OCI-M2 (cell line): ENCODE data around the gene PHOSPHO1.

Experiments used
- DNase-seq: peaks from one replicate; lab custom pipeline; 2025; ENCODE audit not compliant: unreplicated experiment; lab: John Stamatoyannopoulos, UW

Gene PHOSPHO1

DNA sequence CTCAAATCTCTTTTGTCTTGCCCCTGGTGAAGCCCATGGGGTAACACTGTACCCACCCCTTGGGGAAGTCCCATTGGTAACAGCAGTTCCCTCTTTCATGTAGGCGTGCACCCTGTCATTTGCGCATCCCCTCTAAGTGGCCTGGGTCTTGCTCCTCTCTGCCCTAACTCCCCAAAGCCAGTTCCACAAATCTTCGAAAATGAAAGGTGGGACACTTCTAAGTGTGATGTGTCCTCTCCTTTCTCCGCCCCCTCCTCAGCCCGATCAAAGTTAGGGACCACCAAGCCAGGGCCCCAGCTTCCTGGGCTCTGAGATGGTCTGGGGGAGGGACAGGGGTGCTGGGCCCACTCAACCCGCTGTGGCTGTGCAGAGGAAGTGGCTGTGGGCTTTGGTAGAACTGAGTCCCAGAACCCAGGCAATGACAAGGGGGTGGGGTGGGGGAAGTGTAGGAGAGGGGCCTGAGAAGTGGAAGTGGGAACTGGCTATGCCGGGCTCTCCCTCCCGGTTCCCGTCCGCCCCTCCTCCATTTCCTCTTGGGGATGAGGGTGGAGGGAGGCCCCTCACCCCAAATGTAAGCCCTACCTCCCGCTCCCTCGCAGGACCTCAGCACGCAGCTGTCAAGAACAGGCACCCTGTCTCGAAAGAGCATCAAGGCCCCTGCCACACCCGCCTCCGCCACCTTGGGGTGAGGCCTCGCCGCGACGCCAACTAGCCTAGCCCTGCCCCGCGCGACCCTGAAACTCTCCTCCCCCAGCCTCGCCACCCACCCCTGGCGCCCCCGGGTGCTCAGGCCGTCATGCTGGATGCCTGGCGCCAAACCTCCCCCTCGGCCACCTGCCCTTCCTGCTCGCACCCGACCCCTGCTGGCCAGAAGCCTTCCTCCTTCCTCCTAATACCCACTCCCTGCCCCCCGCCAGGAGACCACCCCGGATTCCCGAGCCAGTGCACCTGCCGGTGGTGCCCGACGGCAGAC lies 11.4 kb downstream of the PHOSPHO1 start:
- DNase-seq: no peak

DNA sequence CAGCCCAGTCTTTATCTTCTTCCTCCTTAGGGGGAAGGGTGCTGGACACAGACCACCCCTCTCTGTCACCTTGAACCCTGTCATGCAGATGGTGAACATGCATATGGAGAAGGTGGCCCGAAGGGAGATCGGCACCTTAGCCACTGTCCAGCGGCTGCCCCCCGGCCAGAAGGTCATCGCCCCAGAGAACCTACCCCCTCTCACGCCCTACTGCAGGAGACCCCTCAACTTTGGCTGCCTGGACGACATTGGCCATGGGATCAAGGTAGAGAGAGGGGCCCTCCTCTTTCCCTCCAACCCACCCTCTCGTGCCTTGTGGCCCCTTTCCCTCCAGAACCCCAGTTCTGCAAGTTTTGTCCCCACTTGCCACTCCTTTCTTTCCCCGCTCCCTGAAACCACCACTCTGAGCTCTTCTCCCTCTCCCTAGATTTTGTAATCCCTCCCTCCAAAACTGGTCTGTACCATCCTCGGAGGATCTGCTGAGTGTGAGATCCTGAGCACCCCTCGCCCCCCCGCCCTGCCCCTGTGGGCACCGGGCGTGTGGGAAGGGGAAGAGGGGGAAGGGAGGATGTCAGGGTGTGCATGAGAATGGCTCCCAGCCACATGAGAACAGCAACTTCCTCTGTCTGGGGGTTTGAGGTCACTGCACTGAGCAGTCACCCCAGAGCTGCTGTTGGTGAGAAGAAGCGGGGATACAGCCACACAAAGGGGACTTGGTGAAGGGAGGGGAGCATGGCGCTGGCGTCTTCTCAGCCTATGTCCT lies 12.8 kb downstream of the PHOSPHO1 start:
- no peak for DNase-seq

DNA sequence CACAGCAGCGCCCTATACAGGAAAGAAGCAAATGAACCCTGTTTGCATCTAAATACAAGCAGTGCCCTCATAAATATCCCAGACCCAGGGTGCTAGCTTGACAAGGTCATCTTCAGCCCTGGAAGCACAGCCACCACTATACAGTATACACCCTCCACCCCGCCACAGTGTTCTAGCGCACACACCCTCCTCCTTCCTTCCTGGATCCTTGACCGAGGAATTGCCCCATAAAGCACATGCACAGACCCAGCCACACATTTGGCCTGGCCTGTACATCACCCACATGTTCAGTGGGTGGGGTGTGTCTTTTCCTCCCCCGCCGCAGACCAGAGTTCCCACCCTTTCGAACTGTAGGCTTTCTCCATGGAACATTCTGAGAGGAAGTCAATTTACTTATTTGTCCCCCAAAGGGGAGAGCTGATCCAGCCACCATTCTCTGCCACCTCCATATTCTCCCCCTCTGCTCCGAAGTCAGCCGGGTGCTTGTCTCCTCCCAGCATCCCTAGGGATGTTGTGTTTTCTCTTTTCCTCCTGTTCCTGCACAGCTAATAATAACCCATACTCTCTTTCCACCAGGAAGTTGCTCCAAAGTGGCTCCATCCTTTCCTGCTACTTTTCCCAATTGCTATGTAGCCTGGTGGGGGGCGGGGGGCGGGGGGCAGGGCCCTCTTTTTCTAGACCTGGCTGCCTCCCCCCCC lies 13.5 kb downstream of the PHOSPHO1 start:
- DNase-seq: no peak

DNA sequence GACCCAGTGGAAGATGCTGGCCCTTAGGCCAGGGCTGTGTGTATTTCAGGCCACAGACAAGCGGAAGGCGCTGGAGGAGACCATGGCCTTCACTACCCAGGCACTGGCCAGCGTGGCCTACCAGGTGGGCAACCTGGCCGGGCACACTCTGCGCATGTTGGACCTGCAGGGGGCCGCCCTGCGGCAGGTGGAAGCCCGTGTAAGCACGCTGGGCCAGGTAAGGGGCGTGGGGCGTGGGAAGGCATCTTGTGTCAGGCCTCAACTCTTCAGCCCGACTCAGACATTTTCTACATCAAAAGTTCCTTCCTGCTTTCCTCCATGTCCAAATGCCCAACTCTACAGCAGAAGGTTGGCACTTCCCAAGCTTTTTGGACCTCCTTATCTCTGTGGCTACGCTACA lies 14.1 kb downstream of the PHOSPHO1 start:
- no peak for DNase-seq

DNA sequence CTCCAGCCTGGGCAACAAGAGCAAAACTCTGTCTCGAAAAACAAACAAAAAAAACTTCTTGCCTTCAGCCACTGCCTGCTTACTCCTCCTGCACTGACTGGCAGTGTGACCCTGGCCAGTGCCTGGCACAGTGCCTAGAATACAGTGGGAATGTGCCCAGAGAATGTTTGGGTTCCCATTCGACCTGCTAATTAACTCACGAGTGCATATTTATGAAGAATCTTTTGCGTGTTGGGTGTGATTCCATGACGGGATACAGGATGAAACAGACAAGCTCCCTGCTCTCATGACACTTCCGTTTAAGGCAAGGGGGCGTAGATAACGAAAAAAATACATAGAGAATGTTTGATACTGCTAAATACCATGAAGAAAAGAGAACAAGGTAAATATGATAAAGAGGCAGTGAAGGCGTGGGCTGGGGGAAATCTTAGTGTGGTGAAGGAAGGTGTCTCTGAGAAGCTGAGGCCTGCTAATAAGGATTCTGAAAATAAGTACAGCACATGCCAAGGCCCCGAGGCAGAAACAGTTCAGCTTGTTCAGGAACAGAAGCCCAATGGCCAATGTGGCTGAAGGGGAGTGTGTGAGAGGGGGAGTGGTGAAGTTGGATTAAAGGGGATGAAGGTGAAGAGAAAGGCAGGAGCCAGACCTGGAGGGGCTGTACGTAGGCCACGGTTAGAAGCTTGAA lies 15.8 kb downstream of the PHOSPHO1 start:
- no peak for DNase-seq

DNA sequence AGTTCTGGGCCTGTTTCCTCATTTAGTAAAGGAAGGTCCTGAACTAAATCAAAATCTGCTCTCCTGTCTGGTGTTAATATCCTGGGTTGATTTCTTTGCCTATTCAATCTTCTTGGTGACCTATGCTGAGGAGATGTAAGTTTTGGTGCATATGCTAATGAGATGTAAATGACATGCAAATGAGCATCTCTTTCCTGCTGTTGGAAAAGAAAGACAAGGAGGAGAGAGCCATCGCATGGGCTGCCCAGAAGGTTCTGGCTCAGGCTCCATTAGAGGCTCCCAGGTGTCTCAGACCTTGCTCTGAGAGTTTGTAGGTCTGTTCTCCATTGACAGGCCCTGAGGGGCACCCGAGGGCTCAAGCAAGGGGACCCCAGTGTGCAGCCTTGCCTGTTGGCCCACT lies 16.7 kb downstream of the PHOSPHO1 start:
- DNase-seq: no peak

DNA sequence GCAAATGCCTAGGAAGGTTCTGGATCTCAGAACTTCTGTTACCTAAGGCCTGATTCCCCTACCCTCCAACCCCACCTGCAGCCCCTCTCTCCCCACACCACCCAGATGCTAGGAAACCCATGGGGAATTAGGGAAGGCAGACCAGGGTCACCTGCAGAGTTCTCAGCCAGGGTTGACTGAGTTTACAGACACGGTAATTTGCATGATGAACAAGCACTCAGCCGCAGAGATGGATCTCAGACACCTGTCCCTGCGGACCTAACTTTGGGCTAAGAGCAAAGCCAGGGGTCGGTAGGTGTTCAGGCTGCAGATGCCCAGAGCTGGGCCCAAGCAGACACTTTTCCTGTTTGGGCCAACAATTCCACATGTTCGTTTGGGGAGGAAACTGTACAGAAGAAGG lies 17.2 kb downstream of the PHOSPHO1 start:
- no peak for DNase-seq

DNA sequence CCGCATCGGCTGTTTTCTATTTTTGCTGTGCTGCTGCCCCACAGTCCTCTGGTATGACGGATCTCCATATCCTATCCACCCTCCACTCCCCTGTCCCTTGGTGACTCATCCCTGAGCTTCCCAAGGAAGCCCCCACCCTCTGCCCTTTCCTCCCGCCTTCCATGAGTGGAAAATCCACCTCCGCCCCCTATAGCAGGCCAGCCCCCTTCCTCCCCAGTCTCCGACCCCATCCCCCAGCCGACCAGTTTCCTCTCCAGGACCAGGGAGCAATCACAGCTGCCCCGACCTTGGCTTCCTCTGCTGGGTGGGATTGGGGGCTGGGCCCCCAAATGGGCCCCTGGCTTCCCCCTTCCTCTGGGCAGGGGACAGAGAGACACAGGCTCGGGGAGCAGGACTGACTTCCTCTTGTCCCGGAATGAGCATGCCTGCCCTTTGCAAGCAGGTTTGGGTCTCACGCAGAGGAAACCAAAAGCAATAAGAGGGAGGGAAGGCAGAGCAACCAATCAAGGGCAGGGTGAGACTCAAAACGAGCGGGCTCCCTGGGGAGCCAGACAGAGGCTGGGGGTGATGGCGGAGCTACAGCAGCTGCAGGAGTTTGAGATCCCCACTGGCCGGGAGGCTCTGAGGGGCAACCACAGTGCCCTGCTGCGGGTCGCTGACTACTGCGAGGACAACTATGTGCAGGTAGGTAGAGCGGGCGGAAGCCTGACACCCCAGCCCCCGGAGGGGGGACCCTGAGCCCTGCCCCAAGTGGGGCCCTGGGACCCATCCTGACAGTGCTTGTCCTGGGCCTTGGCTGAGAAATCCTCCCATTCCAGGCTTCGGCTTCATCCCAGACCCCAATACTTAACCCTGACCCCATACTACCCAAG lies 20.2 kb downstream of the PHOSPHO1 start, which contains the start of the genes ABI3 and GNGT2:
Gene ABI3 (plus strand): TSS at position 550 of the 872 bp plus-strand sequence. CDS start 18 bp downstream, at position 568.
Gene GNGT2 (minus strand): TSS at position 417 of the 872 bp plus-strand sequence. CDS start 3,152 bp downstream, outside the sequence.
- no peak for DNase-seq

DNA sequence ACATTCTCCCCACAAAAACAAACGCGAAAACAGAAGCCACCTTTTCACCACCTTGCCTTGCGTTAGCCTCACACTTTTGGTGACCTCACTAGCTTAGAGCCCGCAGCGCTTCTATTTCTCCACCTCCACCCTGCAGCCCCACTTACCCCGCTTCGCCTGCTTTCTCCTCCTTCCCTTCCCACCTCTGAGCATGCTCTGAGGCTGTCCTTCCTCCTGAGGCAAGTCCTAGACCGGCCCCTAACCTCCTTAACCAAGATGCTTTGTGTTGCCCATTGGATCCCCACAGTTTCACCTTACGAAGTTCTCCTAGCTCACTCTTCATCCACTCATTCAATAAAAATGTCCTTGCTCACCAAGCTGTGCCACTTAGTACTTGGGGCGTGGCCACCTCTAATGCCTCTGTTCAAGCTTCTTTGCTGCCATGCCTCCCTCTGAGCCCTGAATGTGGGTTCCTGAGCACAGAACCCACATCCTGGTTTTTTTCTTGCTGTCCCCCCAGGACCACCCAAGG lies 21.5 kb downstream of the PHOSPHO1 start:
- DNase-seq: no peak

DNA sequence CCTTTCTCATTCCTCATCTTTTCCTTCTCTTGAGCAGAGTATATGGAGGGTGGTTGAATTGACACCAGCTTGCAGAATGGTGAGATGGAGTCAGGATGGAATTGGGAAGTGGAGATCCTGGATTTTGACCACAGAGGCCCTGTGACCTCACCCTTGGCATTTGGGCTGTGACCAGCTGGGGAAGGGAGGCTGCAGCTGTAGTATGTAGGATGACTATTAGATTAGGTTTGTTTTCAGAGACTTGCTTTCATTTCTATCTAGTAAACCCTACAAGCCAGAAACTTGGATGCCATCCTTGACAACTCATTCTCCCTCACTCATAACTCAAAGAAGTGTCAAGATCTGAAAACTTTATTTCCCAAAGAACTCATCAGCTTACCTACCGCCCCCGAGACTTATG lies 26.1 kb downstream of the PHOSPHO1 start:
- no peak for DNase-seq

DNA sequence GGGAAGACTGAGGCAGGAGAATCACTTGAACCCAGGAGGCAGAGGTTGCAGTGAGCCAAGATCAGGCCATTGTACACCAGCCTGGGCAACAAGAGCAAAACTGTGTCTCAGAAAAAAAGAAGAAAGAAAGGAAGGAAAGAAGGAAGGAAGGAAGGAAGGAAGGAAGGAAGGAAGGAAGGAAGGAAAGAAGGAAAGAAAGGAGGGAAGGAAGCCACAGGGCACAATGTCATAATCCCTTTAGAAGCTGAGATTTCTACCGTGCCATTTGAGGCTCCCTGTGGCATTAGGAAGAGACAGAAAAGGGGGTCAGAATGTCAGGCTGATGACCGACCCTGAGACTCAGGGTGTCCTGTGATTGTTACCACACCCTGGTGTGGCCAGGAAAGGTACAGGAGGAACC lies 26.8 kb downstream of the PHOSPHO1 start:
- DNase-seq: no peak

DNA sequence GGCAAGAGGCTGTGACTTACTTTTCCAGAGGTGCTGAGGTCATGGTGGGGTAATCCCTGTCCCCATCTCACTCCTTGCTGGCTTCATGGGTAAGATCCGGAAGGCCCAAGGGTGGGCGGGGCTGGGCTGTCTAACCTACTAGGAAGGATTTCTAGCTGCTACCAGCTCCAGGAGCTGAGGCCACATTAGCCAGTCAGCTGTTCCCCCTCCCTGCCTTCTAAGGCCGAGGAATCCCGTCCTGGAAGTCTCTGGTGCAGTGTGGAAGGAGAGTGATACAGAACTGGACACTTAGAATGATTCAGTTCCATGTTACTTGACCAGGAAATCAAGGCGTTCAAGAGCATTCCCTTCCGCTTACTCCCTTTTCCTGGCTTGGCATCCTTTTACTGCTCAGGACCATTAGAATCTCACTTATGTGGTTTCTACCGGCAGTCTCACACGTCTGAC lies 29.1 kb downstream of the PHOSPHO1 start:
- DNase-seq: no peak

DNA sequence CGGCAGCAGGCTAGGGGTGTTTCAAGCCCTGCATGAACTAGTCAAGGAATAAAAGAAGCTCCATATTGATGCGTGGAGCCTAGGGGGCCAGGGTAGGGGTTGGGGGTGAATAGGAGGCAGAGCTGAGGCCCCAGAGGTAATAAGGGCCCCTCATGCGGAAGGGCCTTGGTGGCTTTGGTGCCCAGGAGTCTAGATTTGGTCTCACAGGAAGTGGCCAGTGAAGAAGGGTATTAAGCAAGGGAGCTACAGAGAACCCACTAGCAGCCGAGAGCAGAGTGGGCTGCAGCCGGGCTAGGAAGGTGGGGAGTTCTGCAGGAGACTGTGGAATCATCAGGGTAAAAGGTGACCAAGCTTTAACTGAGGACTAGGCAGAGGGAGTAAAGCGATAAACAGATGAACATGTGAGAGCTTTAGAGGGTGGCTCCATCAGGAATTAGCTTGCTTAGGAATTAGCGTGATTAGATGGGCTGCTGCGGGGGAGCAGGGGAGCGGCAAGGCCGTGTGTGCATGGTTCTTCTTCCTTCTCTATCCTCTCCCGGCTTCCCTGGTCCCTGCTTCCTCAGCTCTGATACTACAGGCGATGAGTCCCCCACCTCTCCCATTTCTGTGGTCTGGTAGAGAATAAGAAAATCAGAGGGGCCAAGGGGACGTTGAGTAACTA lies 30.0 kb downstream of the PHOSPHO1 start:
- DNase-seq: no peak

DNA sequence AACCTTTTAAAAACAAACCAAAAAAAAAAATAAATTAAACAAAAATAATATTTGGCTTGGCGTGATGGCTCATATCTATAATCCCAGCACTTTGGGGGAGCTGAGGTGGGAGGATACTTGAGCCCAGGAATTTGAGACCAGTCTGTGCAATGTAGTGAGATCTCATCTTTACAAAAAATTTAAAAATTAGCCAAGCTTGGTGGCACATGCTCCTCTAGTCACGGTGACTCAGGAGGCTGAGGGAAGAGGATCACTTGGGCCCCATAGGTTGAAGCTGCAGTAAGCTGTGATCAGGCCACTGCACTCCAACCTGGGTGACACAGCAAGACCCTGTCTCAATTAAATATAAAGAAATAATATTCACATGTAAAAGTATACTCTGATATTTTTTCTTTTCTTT lies 32.4 kb downstream of the PHOSPHO1 start:
- no peak for DNase-seq

DNA sequence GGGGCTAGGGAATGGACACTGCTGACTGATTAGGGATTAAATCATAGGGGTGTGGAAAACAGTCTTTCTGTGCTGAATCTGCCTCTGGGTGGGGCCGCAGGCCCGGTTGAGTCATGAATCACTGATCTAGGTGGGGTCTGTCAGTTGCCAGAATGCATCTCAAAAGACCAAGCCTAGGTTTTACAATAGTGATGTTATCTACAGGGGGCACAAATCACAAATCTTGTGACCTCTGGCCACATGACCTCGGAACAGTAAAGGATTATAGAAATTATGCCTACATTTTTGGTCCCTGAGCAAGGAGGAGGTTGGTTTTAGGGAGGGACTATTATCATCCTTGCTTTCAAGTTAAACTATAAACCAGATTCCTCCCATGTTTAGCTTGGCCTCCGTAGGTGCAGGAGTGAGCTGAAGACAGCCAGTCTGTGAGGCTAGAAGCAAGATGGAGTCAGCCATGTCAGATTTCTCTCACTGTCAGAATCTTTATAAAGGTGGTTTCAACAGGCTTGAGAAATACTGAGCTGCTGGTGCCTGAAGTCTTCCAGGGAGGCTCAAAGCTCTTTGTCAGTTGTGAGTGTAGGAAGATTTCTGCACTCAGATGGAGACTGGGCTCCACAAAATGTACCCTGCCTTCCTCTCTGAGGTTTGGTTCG lies 33.1 kb downstream of the PHOSPHO1 start:
- DNase-seq: no peak

DNA sequence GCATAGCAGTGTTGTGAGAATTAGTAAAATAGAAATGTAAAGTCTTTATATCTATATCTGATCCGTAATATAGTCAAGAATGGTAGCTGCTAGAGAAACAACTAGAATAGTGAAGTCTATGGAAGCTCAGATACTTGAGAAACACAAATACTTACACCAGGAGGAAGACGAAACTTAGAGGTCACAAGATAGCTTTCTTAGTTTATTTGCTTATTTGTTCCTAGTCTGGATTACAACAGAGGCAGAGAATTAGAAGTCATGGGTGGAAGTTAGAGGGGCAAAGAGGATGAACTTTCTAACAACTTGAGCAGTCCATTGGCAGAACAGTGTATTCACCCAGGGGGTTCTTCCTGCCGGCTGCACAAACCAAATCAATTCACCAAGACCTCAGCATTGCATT lies 34.1 kb downstream of the PHOSPHO1 start:
- no peak for DNase-seq

DNA sequence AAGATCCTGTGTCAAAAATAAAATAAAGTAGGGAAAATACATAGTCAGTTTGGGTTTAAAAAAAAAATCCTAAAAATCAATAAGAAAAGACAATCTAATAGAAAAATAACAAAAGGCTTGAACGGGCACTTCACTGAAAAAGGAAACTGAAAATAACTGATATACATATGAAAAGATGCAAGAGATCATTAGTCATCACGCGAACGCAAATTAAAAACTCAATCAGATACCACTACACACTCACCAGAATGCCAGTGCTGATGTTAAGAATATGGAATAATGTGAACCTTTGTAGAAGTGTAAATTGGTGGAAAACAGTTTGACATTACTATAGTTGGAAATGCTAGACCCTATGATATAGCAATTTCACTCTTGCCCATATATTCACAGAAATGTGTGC lies 34.8 kb downstream of the PHOSPHO1 start:
- no peak for DNase-seq

DNA sequence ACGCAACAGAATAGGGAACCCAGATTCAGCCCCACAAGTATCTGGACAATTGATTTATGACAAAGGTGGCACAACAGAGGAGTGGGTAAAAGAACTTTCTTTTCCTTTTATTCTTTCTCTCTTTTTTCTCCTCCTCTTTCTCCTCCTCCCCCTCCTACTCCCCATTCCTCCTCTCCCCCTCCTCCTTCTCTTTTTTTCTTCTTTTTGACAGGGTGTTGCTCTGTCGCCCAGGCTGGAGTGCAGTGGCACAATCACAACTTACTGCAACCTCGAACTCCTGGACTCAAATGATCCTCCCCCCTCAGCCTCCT lies 36.3 kb downstream of the PHOSPHO1 start:
- no peak for DNase-seq
